ENCODE data around the gene GIMAP8.
"Not testable (repeated sequence)": the region's sequence is repeated elsewhere in the genome, so short reads cannot be mapped to it uniquely, and the experiment has no call there.

Gene GIMAP8

GRCh38 chr7:150516956-150517745 is 66.7 kb downstream of the GIMAP8 start:
- DNase-seq, result no peak

- no peak for DNase-seq
Observed at GRCh38 chr7:150519310-150519709, 68.9 kb downstream of the GIMAP8 start.

- DNase-seq, result no peak
Observed at GRCh38 chr7:150520145-150520544, 69.7 kb downstream of the GIMAP8 start.

- DNase-seq, result not testable (repeated sequence)
Observed at GRCh38 chr7:150522931-150523330, 72.5 kb downstream of the GIMAP8 start.

- DNase-seq, result no peak
Observed at GRCh38 chr7:150524018-150524417, 73.6 kb downstream of the GIMAP8 start.
